Activated CD4-positive, alpha-beta T cell treated with anti-CD3 and anti-CD28 coated beads, Interleukin-10, Interleukin-2, amounts not matched to agents 100 ng/mL and 50 ng/mL, durations not matched to agents 16 hours and 8 hours (primary cell): ENCODE results near the gene EZH2.
A peak's percentile ranks its signal among the peaks of the same experiment; 100 is the strongest.

Source experiments
- DNase-seq: peaks from one replicate; pipeline ENCODE4 v3.0.0-alpha.2; 2020

The EZH2 gene

DNA sequence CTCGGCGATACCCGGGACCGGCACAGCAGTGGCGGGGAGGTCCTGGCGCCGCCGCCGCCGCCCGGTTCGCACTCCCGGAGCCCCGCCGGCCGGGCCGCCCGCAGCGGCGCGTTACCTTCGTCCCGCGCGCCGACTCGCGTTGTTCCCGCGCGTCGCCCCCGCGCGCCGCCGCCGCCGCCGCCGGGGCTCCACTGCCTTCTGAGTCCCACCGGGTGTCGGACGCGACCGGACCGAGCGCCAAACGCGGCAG, at the start of gene EZH2:
TSS of gene EZH2 (minus strand) at position 243 of the 250 bp plus-strand sequence. CDS start 36,993 bp downstream, outside the sequence.
- DNase-seq, result no peak

DNA sequence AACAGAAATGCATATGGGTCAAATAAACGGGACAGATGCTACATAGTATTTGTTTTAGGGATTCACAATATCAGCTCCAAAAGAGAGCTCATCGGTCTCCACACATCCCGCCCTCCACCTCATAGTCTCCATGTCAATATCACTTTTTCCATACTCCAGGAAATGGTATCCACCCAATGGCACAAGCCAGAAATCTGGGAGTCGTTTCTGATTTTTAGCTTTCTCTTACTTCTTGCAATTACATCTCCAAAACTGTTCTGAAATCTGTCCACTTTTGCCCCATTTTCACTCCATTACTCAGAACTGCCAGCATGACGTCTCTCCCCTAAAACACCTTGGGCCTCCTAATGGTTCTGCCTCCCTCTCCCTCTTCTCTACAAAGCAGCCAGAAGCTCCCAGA, 47.4 kb upstream of the EZH2 start:
- no peak for DNase-seq

DNA sequence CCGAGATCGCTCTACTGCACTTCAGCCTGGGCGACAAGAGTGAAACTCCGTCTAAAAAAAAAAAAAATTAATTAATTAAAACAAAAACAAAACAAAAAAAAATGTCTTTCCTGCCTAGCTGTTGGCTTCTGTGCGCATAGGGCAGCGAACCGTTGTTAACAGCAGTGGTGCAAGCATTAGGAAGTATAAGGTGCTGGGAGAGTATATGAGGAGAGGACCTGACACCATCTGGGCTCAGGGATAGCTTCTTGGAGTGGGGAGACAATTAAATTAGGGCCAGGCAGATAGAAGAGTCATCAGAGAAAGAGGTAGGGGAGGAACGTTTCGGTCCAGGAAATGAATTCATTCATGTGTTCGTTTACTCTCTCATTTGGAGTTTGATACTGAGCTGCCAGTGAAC, 46.2 kb upstream of the EZH2 start:
- no peak for DNase-seq

DNA sequence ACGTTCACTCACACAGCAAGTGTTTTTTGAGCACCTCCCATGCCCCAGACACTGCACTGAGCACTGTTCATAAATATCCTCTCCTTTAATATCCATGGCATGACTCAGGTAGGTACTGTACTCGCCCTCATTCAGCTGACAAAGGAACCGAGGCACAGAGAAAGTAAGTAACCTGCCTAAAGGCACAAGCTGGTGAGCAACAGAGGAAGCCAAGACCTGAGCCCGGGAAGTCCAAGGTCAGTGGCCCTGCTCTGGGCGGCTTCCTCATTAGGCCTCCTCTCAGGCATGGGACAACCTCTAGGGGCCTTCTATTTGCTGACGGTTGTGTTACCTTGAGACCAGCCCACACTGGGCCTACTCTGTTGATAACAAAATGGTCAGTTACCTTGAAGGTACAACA, 45.1 kb upstream of the EZH2 start:
- DNase-seq, result no peak

DNA sequence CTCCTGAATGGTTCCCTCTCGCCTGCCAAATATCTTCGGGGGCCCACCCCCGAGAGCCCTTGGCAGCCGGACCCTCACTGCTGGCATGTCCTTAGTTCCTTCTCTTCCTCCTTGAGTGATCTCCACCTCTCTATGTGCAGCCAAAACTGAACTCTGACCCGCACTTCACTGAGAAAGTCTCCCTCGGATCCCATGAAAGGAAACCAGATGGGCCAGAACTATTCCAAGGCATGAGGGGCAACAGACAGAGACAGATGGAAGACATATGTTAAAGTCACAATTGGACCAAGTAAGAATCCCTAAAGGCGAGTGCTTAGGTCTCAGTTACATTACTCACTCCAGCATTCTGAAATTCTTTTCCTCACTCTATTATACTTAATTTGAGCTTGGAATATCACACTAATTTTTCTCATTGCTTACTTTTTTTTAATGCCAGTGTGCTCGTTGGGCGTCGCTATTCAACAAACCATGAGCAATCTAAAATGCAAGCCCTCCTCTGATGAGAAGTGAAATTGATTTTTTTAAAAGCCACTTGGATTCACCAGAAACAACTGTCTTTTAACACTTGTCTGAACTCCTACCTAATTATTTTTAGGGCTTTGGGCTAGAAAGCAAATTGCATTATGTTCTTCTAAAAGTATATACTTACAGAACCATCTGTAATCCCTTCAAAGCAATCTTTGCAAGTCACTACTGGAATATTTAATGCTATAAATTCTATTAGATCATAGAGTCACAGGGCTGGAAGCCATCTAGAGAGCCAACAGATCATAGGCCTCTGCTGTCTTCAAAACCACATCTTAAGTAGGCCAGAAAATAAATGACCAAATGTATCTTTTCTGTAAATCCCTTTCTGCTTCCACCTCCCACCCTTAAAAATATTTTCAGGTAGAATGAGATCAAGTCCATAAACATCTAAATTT, 43.3 kb upstream of the EZH2 start:
- DNase-seq, result no peak

DNA sequence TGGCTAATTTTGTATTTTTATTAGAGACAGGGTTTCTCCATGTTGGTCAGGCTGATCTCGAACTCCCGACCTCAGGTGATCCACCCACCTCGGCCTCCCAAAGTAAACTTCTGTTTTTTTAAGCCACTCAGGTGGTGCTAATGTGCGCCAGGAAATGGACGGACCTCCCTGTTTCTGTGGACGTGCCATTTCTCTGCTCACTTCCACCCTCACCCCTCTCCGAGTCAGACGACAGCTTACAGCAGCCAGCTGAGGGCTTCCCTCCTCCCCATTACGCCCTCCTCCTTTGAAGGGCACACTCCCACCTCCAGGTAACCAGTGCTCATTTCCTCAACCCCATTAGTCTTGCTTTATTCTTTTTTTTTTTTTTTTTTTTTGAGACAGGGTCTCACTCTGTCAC, 41.7 kb upstream of the EZH2 start:
- DNase-seq, result no peak

DNA sequence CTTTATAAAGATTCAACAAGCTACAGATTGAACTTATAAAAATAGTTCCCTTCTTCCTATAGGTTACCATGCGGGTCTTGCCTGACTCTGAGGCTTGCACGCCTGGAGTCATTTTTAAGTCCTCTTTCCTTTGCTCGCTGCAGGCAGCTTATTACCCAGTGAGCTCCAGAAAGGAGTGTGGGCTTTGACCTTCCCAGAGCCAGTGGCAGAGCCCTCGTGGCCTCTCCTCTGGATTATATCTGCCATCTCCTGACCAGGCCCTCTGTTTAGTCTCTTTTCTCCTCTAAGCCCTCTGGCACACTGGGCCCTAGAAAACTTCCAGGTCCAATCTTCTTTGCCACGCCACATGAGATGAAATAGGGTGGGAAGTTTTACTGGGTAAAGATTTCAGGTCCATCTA, 39.9 kb upstream of the EZH2 start:
- DNase-seq, result no peak

DNA sequence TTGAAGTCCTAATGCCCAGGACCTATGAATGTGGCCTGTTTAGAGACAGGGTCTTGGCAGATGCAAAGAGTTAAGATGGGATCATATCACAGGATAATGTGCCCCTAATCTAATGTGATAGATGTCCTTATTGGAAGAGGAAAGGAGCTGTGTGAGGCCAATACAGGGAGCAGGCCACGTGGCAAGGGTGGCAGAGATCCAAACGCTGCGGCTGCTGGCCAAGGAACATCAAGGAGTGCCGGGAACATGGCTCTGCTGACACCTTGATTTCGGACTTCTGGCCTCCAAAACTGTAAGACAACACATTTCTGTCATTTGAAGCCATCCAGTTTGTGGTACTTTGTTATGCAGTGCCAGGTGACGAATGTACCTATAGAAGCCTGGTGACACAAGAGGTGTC, 37.7 kb upstream of the EZH2 start:
- no peak for DNase-seq

DNA sequence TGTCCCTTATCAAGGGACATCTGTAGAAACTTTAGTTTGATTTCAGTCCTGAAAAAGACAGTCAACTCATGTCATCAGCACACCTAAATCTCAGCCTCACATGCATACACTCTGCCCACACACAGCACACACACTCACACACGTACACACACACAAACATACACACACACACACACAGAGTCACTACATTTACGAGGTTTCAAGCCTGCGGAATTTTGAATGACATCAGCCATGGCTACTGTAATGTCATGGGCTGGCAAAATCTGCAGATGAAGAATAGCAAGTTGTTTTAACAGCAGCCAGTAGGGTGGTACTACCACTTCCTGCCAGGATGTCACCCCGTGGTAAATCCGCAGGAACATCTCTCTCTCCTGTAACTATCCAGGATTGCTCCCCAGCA, 37.1 kb upstream of the EZH2 start:
- no peak for DNase-seq

DNA sequence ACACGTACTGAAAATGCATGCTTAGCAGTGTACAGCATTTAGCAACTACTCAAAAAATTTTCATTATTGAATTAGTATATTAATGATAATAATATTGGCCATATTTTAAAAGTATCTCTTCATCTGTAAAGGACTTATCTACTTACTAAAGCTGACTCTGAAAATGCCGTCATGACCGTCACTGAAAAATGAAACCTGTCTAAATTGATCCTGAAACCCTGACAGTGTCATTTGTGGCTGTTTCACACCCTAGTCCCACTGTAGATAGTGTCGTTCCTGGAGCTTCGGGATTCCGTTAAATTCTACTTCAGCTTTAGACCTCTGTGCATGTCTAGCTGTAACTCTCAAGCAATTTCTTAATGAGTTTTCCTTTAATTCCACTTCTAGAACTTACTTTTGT, 35.8 kb upstream of the EZH2 start:
- DNase-seq, result peak; percentile 69

DNA sequence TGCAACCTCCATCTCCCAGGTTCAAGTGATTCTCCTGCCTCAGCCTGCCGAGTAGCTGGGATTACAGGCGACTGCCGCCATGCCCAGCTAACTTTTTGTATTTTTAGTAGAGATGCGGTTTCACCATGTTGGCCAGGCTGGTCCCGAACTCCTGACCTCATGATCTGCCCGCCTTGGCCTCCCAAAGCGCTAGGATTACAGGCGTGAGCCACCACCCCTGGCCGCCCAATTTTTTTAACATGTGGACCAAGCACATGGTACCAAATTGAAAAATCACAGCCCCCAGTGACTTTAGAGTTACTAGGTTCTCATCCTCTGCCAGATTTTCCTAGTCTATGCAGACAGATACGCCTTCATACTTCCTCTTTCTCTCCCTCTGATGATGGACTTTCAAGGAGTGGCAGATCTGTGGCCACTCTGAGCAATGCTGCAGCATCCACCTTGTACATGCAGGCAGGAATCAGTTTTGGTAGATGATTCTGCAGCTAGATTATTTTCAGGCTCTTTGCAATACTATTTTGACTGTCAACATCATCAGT, 34.0 kb upstream of the EZH2 start:
- DNase-seq, result no peak

DNA sequence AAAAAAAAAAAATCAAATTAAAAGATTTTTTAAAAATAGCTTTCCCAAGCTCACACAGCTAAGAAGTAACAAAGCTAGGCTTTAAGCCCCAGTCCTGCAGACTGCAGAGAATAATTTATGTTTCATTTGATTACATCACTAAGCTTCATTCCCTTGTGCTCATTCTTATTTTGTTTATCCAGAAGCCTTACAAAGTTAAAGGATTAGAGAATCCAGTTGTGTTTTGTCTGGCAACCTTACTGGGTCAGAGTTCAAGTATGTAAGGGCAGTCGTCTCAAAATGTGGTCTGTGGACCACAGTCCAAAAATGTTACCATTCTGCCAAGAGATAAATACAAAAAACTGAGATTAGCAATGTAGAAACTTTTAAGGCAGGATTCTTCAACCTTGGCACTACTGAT, 32.1 kb upstream of the EZH2 start:
- DNase-seq, result no peak

DNA sequence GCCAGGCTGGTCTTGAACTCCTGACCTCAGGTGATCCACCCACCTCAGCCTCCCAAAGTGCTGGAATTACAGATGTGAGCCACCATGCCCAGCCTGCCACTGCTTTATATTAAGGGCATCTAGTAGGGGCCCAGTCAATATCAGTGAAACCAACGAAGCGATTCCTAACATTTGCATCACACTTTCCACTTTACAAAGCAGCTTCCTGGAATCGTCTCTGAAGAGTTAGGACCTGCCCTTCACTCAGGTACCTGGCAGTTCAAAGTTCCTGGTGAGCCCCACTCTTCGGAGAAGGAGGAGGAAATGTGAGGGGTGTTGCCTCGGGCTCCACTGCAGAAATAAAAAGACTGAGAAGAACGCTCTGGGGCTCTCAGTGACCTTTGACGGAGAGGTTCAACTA, 31.1 kb upstream of the EZH2 start:
- peak; percentile 46 for DNase-seq

DNA sequence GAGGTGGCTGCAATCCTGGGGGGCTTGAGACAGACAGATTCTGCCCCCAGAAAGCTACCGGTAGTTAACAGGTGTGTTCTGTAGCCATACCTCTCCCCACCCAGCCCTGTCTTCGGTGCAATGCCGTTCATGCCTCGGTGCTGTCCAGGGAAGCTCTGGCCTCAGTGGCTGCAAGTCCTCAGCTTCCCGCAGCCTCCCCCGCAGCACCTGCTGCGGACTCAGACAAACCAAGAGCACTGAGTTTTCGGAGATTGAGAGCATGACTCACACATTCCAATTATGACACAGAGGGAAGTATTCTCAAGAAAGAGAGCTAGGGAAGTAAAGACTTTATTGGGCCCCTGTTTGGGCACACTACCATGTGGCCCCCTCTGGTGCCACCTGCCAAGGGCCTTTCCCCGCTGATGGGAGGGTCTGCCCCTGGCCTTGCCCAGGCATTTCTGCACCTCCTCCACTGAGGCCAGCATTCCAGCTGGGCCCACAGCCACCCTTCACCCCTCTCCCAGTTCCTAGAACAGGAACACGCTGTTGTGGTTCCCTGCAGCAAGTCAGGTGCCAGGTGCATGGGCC, 30.2 kb upstream of the EZH2 start:
- peak; percentile 91 for DNase-seq

DNA sequence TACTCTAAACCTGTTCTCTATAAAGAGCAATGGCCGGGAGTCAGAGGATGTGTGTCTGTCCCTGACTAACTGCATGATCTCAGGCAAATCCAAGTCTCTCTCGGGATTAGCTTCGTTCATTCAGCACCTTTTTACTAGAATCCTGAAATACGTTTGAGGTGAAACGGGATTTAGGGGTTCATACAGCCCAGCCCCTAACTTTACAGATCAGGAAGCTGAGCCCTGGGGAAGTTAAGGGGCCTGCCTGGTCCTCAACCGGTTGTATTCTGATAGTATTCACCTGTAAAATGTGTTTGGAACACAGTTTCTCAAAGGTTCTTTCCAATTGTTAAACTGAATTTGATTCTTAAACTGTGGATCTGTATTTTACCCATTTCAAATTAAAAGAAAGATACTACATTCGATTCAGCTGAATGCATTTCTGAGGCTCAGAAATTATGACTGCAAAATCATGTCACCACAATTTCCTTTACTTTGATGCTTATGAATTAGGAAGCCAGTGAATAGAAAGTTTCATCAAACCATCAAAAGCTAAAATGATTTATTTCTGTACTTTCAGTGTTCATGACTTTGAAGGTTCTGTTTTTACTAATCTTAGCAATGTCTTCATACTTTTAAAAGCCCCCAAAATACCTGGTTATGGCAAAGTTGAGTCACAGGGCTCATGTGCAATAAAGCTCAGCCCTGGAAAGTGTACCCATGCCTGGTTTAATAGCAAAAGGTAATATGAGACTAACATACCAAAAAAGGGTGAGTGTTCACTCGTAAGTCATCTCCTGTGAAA, 28.9 kb upstream of the EZH2 start:
- DNase-seq, result peak; percentile 94

DNA sequence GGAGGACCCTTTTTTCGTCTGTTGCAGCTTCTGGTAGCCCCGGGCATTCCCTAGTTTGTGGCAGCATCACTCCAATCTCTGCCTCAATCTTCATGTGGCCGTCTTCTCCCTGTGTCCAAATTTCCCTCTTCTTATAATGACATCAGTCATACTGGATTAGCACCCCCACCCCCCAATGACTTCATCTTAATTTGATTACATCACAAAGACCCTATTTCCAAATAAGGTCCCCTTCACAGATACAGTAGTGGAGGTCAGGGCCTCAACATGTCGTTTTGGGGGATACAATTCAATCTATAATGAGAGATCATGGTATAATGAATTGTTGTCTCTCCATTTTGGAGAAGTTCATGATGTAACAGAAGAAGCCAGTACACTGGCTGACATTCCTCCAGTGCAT, 28.1 kb upstream of the EZH2 start:
- DNase-seq, result no peak

DNA sequence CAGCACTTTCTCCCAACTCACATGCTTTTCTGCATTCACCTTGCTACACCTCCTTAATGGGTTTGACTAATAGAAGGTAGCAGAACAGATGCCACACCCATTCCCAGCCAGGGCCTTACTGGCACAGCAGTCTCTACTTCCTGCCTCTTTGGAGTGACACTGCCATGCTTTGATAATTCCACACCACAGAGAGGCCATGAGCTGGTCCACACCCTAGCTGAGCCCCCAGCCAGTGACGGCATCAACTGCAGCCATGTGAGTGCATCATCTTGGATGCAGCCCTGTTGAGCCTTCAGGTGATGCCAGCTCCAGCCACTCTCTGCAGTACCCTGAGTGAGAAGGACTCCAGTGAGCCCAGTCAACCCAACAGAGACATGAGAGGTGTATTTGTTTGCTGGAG, 27.5 kb upstream of the EZH2 start:
- peak; percentile 39 for DNase-seq

DNA sequence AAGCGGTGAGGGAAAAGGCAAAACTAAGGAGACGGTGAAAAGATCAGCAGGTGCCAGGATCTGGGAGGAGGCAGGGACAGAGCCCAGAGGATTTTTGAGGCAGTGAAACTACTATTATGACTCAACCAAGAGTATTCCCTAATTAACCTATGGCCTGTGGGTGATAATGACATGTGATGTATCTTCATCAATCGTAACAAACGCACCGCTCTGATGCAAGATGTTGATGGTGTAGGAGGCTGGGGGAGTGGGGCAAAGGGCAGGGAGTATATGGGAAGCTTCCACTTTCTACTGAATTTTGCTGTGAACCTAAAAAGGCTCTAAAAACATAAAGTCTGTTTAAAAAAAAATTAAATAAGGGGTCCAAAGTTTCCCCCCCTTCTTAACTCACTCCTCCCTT, 25.5 kb upstream of the EZH2 start:
- DNase-seq, result no peak

DNA sequence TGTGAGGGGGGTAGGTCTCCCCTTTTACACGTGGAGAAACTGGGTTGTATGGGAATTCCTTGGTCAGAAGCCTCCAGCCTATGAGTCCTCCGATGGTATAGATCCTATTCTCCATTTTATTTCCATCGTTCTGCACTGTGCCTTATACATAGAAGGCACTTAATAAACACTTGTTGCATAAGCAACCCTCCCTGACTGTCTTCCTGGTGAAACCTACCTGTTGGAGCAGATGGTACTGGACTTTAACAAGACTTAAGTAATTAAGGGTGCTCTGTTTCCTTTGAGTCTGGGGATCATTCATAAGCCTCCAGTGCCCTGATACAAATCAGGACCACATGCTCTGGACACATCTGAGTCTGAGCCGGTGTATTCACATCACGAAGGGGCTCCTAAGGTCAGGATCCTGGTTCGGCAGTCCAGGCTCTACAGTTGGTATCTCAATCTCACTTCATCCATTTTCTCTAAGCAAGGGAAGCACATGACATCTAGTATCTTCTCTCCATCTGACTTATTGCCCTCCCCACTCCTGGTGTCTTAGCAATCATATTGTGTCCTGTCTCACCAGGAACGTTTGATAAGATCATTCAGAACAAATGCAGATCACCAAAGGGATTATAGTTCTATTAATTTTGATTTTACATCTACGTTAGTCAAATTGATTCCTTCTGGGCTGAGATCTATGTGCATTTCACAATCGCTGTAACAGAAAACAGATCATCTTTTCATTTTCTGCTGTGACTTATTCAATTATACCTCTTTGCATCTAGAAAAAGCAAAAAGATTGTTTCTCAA, 22.8 kb upstream of the EZH2 start:
- no peak for DNase-seq

DNA sequence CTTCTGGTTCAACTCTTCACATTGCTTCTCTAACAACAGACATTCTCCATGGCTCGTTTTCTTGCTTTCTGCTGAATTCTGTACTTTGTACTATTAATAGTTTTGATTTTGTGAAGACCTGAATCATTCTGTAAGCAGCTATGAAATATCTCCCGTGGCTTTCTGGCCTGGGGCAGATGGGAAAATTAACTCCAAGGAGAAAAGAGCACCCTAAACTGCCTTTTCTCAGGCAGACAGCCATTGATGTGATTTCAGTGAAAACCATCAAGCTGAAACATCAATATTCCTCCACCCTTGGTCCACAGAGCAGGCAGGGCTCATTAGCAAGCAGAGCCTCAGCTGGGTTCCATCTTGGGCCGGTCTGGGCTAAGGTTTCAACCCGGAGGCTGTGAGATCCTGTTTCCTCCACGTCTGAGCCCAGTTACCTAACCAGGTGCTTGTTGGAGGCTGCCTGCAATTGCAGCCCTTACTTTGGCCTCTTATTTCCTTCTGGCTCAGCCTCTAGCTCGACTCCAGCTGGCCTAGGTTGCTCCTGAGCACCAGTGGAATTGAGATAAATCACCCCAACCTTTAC, 21.1 kb upstream of the EZH2 start:
- DNase-seq, result no peak

DNA sequence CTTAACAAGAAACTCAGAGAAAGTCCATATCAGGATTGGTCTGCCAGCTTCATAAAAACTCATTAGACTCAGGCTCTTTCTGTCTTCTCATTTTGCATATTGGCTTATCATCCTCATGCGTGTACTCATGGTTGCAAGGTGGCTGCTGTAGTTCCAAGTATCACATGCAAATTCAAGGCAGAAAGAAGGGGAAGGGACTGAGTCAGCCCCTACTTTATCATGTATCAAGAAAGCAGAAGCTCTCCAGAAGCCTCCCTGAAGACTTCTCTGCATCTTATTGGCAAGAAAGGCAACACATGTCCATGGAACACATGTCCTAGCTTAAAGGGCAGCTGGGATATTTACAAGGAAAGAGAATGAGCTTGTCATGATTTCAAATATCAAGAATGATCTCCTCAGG, 19.4 kb upstream of the EZH2 start:
- DNase-seq, result no peak

DNA sequence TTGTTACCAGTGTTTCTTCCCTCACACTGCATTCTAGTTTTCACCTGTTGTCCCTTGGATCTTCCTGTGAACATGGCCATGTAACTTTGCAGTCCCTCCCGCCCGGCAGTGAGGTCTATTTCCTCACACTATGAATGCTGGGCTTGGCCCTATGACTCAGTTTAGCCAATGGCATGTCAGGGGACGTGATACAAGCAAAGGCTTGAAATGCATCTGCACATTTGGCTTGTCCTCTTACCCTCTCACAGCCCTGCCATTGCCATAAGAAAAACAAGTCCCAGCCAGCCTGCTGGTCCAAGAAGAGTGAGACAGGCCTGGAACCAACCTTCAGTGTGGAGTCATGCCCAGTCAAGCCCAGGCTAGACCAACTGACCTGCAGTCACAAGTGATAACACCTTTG, 17.1 kb upstream of the EZH2 start:
- DNase-seq, result no peak
